MM.1S (cell line): ENCODE results near the gene CT45A1.

Experiments used
- CTCF ChIP-seq: fragments of 300-600 bp; sonication (generic); IDR thresholded peaks from 2 replicates; pipeline ENCODE4 v1.5.1; 2016; ENCODE audit warnings: antibody characterized with exemption, low read length, mixed read lengths
- EZH2 ChIP-seq: fragments of 300-600 bp; sonication (generic); optimal IDR thresholded peaks from 2 replicates; pipeline ENCODE3; 2017; ENCODE audit warnings: low read depth, mild to moderate bottlenecking, antibody characterized with exemption, low read length, mixed read lengths
- EZH2phosphoT487 ChIP-seq: fragments of 300-600 bp; sonication (generic); IDR thresholded peaks from 2 replicates; pipeline ENCODE4 v1.6.1; 2018; ENCODE audit warnings: antibody characterized with exemption, low read length

GRCh38 chrX:135688137-135688536 is 25.3 kb upstream of the CT45A1 start:
- TF ChIP-seq CTCF = no peak
- no peak for TF ChIP-seq EZH2
- TF ChIP-seq EZH2phosphoT487 = no peak
